Neural progenitor cell (in vitro differentiated cells): ENCODE results near the gene KLHL3.

Experiments
- EZH2 ChIP-seq: fragments of 200-600 bp; sonication (generic); IDR thresholded peaks from 2 replicates; pipeline ENCODE4 v1.6.1; 2017; ENCODE audit warnings: antibody characterized with exemption, mild to moderate bottlenecking, moderate library complexity
- EZH2phosphoT487 ChIP-seq: fragments of 200-600 bp; sonication (generic); IDR thresholded peaks from 2 replicates; pipeline ENCODE4 v1.6.1; 2017; ENCODE audit warnings: antibody characterized with exemption
- TF ChIP-seq, protein P1 (sequence below): fragments of 200-600 bp; sonication (generic); IDR thresholded peaks from 2 replicates; pipeline ENCODE4 v1.5.1; 2017; ENCODE audit warnings: antibody characterized with exemption, mild to moderate bottlenecking

DNA sequence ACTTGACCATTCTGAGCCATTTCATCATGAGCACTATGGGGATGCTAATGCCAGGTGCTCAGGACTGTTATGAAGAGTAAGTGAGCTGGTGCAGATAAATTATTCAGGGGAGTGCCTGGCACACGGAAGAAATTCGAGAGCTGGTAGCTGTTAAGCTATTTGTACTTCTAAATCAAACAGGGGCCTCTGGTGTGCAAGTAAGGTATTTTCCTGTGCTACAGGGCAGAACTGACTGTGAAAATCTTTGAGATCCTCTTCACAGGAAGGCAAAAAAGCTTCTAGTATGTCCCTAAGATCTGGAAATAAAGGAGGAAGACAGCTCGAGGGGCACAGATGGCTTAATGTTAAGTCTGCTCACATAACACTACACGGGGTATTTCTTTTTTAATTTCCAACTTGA, 130.5 kb downstream of the KLHL3 start:
- TF ChIP-seq, protein P1, sequence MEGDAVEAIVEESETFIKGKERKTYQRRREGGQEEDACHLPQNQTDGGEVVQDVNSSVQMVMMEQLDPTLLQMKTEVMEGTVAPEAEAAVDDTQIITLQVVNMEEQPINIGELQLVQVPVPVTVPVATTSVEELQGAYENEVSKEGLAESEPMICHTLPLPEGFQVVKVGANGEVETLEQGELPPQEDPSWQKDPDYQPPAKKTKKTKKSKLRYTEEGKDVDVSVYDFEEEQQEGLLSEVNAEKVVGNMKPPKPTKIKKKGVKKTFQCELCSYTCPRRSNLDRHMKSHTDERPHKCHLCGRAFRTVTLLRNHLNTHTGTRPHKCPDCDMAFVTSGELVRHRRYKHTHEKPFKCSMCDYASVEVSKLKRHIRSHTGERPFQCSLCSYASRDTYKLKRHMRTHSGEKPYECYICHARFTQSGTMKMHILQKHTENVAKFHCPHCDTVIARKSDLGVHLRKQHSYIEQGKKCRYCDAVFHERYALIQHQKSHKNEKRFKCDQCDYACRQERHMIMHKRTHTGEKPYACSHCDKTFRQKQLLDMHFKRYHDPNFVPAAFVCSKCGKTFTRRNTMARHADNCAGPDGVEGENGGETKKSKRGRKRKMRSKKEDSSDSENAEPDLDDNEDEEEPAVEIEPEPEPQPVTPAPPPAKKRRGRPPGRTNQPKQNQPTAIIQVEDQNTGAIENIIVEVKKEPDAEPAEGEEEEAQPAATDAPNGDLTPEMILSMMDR, result peak; percentile 38
- TF ChIP-seq EZH2, result no peak
- TF ChIP-seq EZH2phosphoT487, result no peak
